Measurements from ENCODE around the gene PRCC.
A peak's percentile ranks its signal among the peaks of the same experiment; 100 is the strongest.

Gene PRCC, protein sequence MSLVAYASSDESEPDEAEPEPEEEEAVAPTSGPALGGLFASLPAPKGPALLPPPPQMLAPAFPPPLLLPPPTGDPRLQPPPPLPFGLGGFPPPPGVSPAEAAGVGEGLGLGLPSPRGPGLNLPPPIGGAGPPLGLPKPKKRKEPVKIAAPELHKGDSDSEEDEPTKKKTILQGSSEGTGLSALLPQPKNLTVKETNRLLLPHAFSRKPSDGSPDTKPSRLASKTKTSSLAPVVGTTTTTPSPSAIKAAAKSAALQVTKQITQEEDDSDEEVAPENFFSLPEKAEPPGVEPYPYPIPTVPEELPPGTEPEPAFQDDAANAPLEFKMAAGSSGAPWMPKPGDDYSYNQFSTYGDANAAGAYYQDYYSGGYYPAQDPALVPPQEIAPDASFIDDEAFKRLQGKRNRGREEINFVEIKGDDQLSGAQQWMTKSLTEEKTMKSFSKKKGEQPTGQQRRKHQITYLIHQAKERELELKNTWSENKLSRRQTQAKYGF

DNA sequence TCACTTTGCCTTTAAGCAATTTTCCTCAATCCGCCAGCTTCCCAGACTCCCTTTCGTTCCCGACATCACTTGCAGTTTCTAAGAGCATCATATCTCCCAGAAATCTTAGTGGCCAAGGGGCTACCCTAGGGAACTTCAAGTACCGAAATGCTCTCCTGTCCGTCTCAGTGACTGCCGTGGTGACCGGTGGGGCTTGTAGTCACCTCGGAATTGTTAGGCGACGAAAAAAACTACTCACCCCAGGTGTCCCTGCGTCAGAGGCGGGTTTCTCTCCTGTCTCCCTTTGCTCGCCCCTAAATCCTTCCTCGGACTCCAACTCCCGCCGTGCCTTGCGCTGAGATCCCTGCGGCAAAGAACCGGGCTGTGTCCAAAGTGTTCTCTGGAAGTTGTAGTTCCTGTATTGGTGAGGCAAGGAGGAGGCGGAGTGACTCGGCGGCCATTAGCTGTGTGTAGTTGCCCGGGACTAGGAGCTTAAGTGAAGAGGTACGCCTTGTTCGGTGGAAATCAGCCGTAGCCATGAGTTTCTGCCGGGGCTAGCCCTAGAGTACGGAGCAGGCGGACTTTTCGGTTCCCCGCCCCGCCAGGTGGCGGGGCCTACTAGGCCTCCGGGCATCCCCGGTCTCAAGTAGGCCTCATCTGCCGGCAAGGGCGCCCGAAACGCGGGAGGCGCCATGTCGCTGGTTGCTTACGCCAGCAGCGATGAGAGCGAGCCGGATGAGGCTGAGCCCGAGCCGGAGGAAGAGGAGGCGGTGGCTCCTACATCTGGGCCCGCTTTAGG lies at the start of gene PRCC:
PRCC (plus strand) TSS at position 435 of the 778 bp plus-strand sequence; CDS start at position 672, 237 bp downstream.
- peak; percentile 100 for DNase-seq (ENCODE audit: low read depth, low spot score)

DNA sequence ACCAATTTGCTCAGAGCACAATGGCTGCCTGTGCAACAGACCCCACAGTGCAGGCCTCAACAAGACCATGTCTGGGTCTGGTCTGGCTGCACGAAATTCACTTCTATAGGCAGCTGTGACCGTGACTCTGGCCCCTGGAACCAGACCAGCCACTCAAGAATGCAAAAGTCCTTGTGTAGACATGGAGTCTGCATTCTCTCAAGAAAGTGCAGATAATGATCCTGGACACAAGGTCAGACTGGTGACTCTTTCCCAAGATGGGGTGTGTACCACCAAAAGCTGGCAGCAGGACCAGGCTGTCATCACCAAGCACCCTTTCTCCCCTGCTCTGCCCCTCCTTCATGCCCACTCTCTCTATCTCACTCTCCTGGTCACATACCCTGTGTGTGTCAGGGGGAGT lies 46.2 kb upstream of the PRCC start:
- no peak for DNase-seq (ENCODE audit: low read depth, low spot score)

DNA sequence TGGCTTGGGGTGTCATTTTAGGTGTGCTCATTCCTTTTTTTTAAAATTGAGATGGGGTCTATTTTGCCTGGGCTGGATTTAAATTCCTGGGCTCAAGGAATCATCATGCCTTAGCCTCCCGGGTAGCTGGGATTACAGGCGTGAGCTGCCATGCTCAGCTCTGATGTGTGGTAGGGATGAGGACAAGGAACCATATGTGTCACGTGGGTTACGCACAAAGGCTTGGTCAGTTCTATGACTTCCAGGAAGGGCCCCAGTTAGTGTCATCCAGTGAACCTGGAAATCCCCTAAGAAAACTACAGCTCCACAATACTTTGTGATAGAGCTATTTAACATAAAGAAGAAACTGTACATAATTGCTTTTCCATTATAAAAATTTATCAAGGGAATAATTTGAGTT lies 45.8 kb upstream of the PRCC start:
- no peak for DNase-seq (ENCODE audit: low read depth, low spot score)

DNA sequence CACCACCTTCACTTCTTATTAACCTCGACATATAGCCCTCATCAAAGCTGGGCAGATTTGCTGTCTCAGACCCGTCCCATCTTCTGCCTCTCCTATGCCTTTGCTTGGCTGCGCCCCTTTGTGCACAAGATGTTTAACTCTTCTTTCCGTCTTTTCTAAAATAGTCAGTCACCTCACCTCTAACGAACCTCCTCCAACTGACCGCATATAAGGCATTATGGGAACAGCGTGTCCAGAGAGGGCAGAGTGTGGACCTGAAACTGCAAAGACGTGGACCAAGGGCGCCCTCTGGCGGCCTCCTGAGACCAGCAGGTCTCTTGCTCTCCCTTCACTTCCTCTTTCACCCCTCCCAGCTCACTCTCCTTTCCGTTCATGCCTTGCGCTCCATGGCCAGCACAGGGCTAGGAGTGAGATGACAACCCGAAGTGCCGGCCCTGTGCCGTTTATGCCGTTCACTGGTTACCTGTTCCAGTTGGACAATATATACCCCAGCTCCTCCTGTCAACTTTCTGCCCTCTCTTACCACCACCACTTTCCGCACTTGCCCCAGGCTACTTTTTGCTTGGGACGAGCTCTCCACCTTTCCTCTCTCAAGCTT lies 41.6 kb upstream of the PRCC start:
- DNase-seq (ENCODE audit: low read depth, low spot score), result peak; percentile 96

DNA sequence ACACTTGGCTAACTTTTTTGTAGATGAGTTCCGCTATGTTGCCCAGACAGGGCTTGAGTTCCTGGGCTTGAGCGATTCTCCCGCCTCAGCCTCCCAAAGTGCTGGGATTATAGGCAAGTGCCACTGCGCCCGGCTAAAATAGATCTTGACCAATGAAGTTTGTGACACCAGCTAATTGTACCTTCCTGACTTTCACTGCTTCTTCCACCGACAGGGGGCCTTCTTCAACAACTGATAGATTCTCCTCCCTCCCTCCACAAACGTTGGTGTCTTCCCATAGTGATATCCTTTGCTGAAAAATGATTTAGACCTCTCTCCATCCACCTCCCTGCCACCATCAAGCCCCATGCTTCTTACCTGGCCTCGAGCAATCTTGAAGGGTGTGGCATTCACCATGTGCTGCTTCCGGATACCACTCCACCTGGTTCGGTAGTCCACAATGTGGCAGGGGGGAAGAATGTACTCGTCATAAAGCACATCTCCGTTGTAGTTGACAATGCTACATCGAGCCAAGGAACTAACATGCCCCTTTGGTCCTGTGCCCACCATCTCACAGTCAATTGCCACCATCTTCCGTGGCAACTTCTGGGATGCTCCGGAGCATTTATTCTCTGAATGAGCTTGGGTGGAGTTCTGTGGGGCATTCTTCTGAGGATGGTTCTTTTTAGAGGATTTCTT lies 40.6 kb upstream of the PRCC start:
- DNase-seq (ENCODE audit: low read depth, low spot score), result peak; percentile 72

DNA sequence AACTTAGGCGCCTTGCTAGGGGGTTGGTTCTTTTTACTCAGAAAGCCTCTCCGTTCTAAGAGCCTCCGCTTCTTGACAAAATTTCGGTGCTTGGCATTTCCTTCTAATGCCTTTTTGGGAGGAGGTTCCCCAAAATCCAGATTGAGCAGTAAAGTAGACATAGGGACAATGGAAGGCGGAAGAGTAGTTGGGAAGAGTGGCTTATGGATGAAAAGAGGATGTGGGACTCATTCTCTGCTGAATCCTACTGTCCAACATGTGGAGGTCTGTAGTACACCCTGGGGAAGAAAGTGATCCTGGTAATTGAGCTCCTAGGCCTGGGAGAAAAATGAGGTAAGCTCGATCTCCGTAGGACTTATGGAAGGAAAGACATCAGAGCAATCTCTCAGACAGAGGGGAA lies 39.8 kb upstream of the PRCC start:
- no peak for DNase-seq (ENCODE audit: low read depth, low spot score)

DNA sequence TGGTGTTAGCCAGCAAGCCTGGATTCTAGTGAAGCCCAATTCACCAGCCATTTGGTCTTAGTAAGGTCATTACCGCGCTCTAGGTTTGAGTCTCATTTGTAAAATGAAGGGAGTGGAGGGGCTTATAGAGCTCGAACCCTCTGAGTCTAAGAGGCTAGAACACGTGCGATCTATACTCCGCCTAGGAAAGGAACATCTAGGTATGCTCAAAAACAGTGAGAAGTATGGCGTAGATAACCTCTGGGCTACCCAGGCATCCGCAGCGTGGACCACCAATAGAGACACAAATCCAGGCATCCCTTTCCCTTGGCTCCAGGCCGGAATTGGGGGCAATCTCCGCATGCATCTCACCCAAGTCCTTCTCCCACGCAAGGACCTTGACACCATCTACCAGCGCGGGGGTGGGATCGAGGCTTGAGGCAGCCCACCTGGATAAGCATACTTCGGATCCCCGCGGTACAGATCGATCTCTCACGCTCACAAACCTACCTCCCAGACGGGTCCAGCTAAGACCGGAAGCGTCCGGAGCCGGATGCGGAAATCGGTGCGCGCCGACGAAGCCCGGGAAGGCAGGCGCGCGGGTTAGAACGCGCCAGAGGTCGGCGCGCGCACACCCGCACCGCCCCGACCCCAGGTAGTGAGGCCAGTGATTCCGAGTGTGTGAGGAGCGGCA lies 39.3 kb upstream of the PRCC start, which contains the start of gene METTL25B:
METTL25B (plus strand) TSS at position 544 of the 673 bp plus-strand sequence. CDS start 636 bp downstream, outside the sequence.
- DNase-seq (ENCODE audit: low read depth, low spot score), result peak; percentile 91

DNA sequence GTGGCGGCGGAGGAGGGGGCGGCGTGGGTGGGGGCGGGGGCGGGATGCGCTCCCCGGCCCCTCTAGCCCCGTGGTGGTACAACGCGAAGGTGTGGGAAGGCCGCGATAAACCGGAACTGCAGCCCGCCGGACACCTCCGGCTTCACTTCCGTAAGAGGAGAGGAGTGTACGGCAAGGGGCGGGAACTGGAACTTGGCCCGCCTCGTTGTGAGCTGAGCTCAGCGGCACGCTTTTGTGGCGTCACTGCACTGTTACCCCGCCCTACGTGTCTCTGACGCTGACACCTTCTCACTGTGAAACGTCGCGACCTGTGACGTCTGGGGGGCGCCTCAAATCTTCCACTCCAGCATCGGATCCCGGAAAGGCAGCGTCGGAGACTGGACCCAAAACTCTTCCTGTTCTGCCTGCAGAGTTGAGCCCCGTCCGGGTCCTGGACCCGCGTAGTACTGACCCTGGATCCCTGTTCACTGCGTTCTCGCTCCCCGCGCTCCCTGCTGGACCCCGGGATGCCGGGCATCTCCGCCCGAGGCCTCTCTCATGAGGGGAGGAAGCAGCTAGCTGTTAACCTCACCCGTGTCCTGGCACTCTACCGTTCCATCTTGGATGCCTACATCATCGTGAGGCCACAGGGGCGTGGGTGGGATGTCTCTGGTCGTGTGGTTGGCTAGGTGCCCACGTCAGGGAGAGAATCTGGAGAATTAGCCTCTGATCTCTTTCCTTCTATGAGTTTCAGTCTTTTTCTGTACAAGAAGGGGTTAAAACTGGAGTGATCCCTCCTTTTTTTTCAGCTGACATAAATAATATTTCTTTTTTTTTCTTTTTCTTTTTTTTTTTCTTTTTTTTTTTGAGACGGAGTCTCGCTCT lies 38.5 kb upstream of the PRCC start, which contains the start of gene ISG20L2:
ISG20L2 (minus strand) TSS at position 168 of the 864 bp plus-strand sequence. CDS start 1,114 bp downstream, outside the sequence.
- DNase-seq (ENCODE audit: low read depth, low spot score), result peak; percentile 99

DNA sequence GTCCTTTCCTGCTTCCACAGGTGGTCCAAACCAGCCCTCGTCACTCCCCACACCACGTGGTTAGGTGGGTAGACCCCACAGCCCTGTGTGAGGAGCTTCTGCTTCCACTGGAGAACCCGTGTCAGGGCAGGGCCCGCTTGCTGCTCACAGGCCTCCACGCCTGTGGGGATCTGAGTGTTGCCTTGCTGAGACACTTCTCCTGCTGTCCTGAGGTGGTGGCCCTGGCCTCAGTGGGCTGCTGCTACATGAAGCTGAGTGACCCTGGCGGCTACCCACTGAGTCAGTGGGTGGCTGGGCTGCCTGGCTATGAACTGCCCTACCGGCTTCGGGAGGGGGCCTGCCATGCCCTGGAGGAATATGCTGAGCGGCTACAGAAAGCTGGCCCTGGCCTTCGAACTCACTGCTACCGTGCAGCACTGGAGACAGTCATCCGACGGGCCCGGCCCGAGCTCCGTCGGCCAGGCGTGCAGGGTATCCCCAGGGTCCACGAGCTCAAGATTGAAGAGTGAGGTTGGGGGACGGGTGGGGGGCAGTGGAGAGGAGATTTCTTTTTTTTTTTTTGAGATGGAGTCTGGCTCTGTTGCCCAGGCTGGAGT lies 33.2 kb upstream of the PRCC start:
- no peak for DNase-seq (ENCODE audit: low read depth, low spot score)

DNA sequence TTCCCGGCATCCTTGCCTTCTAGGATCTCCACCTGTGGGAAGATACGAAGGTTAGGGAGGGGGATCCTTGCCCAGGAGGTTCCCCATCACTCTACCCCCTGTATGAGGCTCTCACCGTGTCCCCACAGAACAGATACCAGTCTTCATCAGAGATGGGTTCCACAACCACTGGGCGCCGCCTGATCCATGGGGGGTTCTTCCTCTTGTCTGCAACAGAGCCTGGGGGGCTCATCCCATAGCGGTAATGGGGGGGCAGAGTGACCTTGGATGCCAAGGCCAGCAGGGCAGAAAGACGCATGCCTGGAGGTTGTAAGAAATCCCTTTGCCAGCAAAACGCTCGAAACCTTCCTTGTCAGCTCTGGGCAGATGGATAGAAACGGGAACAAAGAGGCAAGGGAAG lies 28.9 kb upstream of the PRCC start:
- no peak for DNase-seq (ENCODE audit: low read depth, low spot score)

DNA sequence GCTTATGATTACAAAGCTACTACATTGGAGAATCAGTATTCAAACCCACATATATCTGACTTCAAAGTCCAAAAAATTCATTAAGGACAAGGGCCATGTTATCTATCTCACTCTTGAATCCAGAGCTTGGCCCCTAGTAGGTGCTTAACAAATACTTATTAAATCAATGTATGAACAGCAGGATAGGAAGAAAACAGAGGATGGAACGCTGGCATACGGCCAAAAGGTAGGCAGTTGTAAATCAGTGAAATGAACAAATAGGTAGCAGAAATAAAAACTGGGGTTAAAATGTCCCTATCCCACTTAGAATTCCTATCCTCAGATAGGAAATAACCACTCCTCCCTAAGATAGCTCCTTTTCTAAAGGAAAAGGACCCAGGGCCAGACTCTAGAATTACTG lies 28.4 kb upstream of the PRCC start:
- DNase-seq (ENCODE audit: low read depth, low spot score), result no peak

DNA sequence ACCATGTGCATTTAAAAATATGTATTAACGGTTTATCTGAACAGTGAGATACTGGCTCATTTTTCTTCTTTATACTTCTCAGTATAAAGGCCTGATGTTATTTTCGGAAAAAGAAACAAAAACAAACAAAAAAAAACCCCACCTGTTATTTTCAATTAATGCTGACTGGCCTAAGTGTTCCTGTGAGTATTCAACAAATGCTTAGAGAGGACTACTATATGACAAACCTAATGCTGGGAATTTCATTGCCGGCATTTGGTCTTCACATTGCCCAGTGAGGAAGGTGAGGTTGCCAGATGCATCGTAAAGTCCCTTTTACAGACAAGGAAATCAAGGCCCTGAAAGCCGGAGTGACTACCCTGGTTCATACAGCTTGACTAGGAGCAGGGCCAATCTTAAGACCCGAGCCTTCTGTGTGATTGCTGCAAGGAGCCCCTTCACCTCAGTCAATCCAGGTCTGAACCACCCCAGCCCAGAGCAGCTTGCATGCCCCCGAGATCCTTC lies 27.0 kb upstream of the PRCC start:
- DNase-seq (ENCODE audit: low read depth, low spot score), result no peak

DNA sequence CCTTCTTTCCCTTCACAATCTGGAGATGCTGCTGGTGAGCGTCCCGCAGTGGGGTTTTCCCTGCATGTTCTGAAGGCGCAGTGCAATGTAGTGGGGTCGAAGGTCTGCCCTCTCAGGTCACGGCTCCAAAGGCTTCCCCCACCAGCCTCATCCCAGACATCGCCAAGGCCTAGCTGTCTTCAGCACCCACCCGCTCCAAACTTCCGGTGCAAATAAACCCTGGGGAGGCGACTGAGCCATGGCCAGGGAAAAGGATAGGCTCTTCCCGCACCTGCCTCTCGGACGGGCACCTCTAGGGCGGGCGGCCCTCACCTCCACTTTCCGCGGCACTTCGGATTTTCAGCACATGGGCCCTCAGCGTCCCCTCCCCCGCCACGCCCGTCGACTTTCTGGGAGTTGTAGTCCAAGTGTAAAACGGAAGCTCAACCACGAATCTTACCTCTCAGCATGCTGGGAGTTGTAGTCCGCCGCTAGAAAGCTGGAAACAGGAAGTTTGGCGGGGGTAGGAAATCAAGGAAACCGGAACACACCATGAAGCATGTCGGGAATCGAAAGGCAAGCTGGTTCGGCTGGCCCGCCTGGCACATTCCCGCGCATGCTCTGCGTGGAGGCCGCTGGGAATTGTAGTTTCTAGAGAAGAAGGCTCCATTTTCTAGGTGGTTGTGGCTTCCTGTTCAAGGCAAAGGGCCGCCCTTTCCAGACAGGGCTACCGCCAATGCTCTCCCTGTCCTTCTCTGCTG lies 26.4 kb upstream of the PRCC start, which contains the start of gene MRPL24:
MRPL24 (minus strand) TSS at position 348 of the 740 bp plus-strand sequence. CDS start 2,384 bp downstream, outside the sequence.
- DNase-seq (ENCODE audit: low read depth, low spot score), result peak; percentile 99

DNA sequence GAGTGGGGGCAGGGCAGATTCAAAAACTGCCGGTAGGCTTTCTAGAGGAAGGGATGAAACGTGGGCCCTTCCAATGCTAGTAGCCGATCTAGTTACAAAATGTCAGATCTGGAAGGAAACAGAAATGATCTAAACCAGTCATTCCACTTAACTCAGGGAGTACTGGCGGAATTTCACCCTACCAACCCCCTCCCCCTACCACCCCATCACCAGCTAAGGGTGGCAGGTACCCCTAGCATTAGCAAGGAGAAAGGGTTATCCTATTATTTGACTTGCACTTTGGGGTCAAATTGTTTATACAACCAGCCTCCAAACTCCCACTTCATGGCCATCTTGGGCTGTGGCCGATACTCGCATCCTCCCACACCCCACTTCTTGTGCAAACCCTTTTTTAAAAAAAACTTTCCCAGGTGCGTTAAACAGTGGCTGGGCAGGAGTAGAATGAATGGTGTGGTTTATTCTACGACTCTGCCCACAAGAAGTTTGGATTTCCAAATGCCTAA lies 25.8 kb upstream of the PRCC start:
- DNase-seq (ENCODE audit: low read depth, low spot score), result no peak

DNA sequence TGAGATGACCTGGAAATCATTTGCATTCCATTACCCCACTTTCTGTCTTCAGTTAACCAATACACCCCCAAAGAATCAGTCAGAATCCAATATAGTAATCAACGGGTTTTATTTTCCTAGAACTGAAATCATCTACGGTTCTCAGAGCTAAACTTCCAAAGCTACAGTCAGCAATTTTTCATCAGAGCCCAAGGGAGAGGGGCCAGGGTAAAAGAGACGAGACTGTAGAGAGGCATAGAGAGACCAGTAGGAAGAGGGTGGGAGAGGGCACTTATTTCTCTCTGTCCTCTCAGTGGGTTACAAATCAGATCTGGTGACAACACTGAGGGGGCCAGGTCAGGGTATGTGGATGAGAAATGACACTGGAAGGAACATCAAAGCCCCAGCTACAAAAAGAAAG lies 25.3 kb upstream of the PRCC start:
- no peak for DNase-seq (ENCODE audit: low read depth, low spot score)

DNA sequence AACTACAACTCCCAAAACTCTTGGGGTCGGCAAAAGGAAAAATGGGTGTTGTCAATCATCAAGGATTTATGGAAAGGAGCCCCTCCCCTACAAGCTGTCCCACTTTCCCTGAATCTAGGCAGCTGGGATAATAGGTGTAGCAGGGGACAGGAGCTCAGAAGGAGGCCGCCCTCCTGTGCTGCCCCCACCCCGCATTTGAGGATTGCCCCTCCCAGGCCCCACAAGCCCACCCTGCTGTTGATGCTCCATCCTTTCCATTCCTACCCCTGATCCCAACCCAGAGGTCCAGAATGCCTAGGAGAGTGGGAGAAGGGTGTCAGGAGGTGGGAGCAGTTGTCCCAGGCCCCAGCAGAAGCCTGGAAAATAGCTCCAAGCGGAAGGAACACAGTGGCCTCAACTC lies 24.5 kb upstream of the PRCC start:
- DNase-seq (ENCODE audit: low read depth, low spot score), result no peak

DNA sequence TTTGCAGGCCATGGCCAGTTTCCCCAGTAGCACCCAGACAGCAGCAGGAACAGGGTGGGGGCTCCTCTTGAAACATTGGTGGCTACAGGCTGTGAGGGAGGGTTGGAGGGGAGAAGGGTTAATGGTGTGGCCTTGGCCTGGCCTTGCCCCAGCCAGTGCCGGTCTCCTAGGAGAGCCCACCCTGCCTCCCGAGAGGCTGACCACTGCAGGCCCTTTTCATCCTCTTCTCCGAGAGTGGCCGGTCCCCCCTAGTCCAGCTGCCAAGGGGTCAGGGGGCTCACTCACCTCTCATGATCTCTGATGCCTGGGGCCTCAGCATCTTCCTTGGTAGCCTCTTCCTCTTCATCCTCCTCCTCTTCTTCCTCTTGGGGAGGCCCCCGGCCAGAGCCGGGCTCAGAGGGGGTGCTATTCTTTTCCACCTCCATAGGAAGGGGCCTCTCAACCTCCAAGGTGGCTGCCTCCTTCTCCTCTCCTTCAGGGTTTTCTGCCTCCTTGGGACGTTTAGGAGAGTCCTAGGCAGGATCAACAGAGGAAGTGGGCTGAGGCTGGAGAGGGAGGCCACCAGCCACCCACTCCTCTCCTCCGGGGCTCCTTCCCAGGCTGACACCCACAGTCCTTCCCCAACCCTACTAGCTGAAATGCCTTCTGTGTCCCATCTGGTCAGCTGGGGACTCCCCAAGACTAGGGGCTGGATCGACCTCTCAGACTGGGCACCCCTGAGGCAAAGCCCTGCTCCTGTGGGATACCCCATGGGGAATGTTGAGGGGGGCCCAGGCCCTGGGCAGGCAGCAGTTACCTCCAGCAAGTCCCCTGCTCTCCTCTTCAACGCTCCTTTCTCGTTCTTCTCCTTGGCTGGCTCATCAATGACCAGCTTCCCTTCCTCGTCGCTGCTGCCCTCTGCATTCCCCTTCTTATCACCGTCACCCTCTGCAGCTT lies 23.7 kb upstream of the PRCC start:
- no peak for DNase-seq (ENCODE audit: low read depth, low spot score)
